Measurements from ENCODE around the gene FHL2. TPM values are rescaled to one million over a fixed set of nuclear protein-coding genes. Genes with fewer than 3 reads are reported as not detected.

FHL2 gene
- total RNA-seq, 2 experiments from 2014 or later: 0.41 to 0.42 TPM

DNA sequence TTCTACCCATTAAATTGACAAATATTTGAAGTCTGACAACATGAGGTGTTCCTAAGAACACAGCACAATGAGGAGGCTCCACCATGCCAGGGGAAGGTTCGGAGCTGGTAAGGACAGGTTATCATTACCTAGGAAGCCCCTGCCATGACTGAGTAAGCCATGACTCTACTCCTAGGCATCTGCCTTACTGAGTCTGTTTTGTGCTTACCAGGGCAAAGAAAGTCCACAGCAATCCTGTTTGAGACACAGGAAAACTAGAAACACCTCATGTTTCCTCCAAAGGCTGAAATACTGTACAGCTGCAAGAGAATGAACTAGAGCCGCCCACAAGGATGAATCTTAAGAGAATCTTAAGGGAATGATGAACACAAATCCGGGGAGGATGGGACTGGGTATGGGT, 80.9 kb downstream of the FHL2 start:
- Mint-ChIP-seq H3K4me3 (no peak overlapping the region), H3K4me1 (ENCODE audit: low read depth) (peaks cover 53% of the 10 kb centered on the region), H3K9me3 (no peaks in the 10 kb centered on the region), H3K27ac (no peak overlapping the region), H3K27me3 (no peaks in the 10 kb centered on the region), H3K36me3 (ENCODE audit: low read depth) (peaks cover 7% of the 10 kb centered on the region)
- DNase-seq (no peak), ATAC-seq (ENCODE audit: poor library complexity) (no peak)
- intact Hi-C loops (cut with DNase I, micrococcal nuclease): no loop called here
- no peaks in the 10 kb centered on the region for H3K27me3 ChIP-seq (ENCODE audit: control insufficient read depth in 1 of 2, insufficient read depth in 2 of 2, low read length in 2 of 2)
- no peaks in the 10 kb centered on the region for H3K36me3 ChIP-seq (ENCODE audit: insufficient read depth, low read length)
- no peak overlapping the region for H3K27ac ChIP-seq (ENCODE audit: low read depth in 1 of 2, low read length in 2 of 2)
- ChIA-PET CTCF (no interaction called here), POLR2A (interaction anchor here (1.0 kb wide), 1 partner anchor 11 kb away, joined by 3 read pairs; no protein-coding TSS in a partner anchor)
- no peak for TF ChIP-seq CTCF (IDR thresholded peaks at IDR 0.05)
- no peak overlapping the region for H3K4me3 ChIP-seq (ENCODE audit: low read length)
- H3K4me1 ChIP-seq (ENCODE audit: insufficient read depth, low read length): no peaks in the 10 kb centered on the region
- no peaks in the 10 kb centered on the region for H3K9me3 ChIP-seq (ENCODE audit: control insufficient read depth in 1 of 2, insufficient read depth in 1 of 2, low read length in 2 of 2)

- Mint-ChIP-seq H3K27ac (no peak overlapping the region), H3K36me3 (ENCODE audit: low read depth) (peaks cover 3% of the 10 kb centered on the region), H3K4me1 (ENCODE audit: low read depth) (peaks cover 52% of the 10 kb centered on the region), H3K4me3 (no peak overlapping the region), H3K27me3 (no peaks in the 10 kb centered on the region), H3K9me3 (no peaks in the 10 kb centered on the region)
- ChIA-PET CTCF (no interaction called here), POLR2A (no interaction called here)
- peaks cover under 1% of the 10 kb centered on the region for H3K36me3 ChIP-seq (ENCODE audit: insufficient read depth, low read length)
- ATAC-seq (ENCODE audit: poor library complexity): no peak
- intact Hi-C loops (cut with DNase I, micrococcal nuclease): no loop called here
- no peak overlapping the region for H3K27ac ChIP-seq (ENCODE audit: low read depth in 1 of 2, low read length in 2 of 2)
- no peaks in the 10 kb centered on the region for H3K9me3 ChIP-seq (ENCODE audit: control insufficient read depth in 1 of 2, insufficient read depth in 1 of 2, low read length in 2 of 2)
- H3K4me1 ChIP-seq (ENCODE audit: insufficient read depth, low read length): no peaks in the 10 kb centered on the region
- TF ChIP-seq CTCF (IDR thresholded peaks at IDR 0.05): no peak
- H3K4me3 ChIP-seq (ENCODE audit: low read length): no peak overlapping the region
- DNase-seq: no peak
- no peaks in the 10 kb centered on the region for H3K27me3 ChIP-seq (ENCODE audit: control insufficient read depth in 1 of 2, insufficient read depth in 2 of 2, low read length in 2 of 2)
These were observed 83.5 kb downstream of the FHL2 start for GRCh38 chr2:105315314-105315713.

DNA sequence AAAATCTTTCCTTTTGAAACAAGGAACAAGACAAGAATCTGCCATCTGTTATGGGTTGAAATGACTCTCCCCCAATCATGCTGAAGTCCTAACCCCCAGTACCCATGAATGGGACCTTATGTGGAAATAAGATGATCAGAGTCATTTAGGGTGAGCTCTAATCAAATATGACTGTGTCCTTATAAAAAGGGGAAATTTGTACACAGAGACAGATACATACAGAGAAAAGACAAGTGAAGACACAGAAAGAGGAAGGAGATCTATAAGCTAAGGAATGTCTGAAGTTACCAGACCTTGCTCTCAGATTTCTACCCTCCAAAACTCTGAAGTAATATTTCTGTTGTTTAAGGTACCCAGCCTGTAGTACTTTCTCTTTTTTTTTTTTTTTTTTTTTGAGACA, 85.0 kb downstream of the FHL2 start:
- ATAC-seq (ENCODE audit: poor library complexity): no peak
- no peaks in the 10 kb centered on the region for H3K9me3 Mint-ChIP-seq

More for the DNA sequence above, 85.0 kb downstream of the FHL2 start:
- H3K36me3 ChIP-seq (ENCODE audit: insufficient read depth, low read length): peaks cover 3% of the 10 kb centered on the region
- H3K27ac ChIP-seq (ENCODE audit: low read depth in 1 of 2, low read length in 2 of 2): no peak overlapping the region
- no peak overlapping the region for H3K4me3 Mint-ChIP-seq
- no peak overlapping the region for H3K4me3 ChIP-seq (ENCODE audit: low read length)
- peaks cover 12% of the 10 kb centered on the region for H3K36me3 Mint-ChIP-seq (ENCODE audit: low read depth)
- POLR2A ChIA-PET: no interaction called here
- CTCF ChIA-PET: interaction anchor here (0.7 kb wide), 1 partner anchor 96 kb away, joined by 5 read pairs; no protein-coding TSS in a partner anchor
- H3K27me3 Mint-ChIP-seq: no peaks in the 10 kb centered on the region
- no peak for DNase-seq
- intact Hi-C loops (cut with DNase I, micrococcal nuclease): no loop called here
- H3K27me3 ChIP-seq (ENCODE audit: control insufficient read depth in 1 of 2, insufficient read depth in 2 of 2, low read length in 2 of 2): no peaks in the 10 kb centered on the region
- H3K9me3 ChIP-seq (ENCODE audit: control insufficient read depth in 1 of 2, insufficient read depth in 1 of 2, low read length in 2 of 2): no peaks in the 10 kb centered on the region
- peaks cover 2% of the 10 kb centered on the region for H3K4me1 ChIP-seq (ENCODE audit: insufficient read depth, low read length)
- H3K4me1 Mint-ChIP-seq (ENCODE audit: low read depth): peaks cover 49% of the 10 kb centered on the region
- no peak overlapping the region for H3K27ac Mint-ChIP-seq
- no peak for TF ChIP-seq CTCF (IDR thresholded peaks at IDR 0.05)

Other genes with a start within 250 kb of the FHL2 start
- not detected for gene GPR45, start 157.3 kb downstream of the FHL2 start, total RNA-seq
- gene TGFBRAP1, start 69.3 kb downstream of the FHL2 start, total RNA-seq: 10 to 100 TPM; 14.9 to 16.6 TPM
- gene C2orf49, start 61.5 kb downstream of the FHL2 start, total RNA-seq: 10 to 100 TPM; 28.8 to 29.4 TPM